ENCODE results near the gene FOCAD. TPM values are rescaled to one million over a fixed set of nuclear protein-coding genes. Genes with fewer than 3 reads are reported as not detected.

FOCAD gene
- total RNA-seq, 2 experiments from 2014 or later = 32.5 to 34.3 TPM

- no peak for ATAC-seq
- CTCF ChIA-PET = interaction anchor here (0.6 kb wide), 1 partner anchor 1698 kb away, joined by 3 read pairs; no protein-coding TSS in a partner anchor
- DNase-seq = no peak
- POLR2A ChIA-PET = no interaction called here
- peaks cover 20% of the 10 kb centered on the region for H3K4me1 Mint-ChIP-seq
- H3K36me3 Mint-ChIP-seq (ENCODE audit: low read depth) = peaks cover 49% of the 10 kb centered on the region
- H3K9me3 Mint-ChIP-seq (ENCODE audit: low read depth) = no peaks in the 10 kb centered on the region
- intact Hi-C loops (cut with DNase I, micrococcal nuclease) = no loop called here
- no peaks in the 10 kb centered on the region for H3K27me3 Mint-ChIP-seq
- no peak overlapping the region for H3K27ac Mint-ChIP-seq
- H3K4me3 Mint-ChIP-seq = no peak overlapping the region
Measured at GRCh38 chr9:20994486-20994885, 310.4 kb downstream of the FOCAD start.

GRCh38 chr9:20995616-20996015, 311.6 kb downstream of the FOCAD start:
- POLR2A ChIA-PET = no interaction called here
- Mint-ChIP-seq H3K4me1 (peaks cover 23% of the 10 kb centered on the region), H3K4me3 (no peak overlapping the region), H3K27me3 (no peaks in the 10 kb centered on the region), H3K36me3 (ENCODE audit: low read depth) (peaks cover 46% of the 10 kb centered on the region), H3K27ac (no peak overlapping the region), H3K9me3 (ENCODE audit: low read depth) (peaks cover 3% of the 10 kb centered on the region)
- ATAC-seq (no peak), DNase-seq (no peak)
- intact Hi-C loops (cut with DNase I, micrococcal nuclease) = no loop called here
- CTCF ChIA-PET = interaction anchor here (0.9 kb wide), 1 partner anchor 36 kb away, joined by 4 read pairs; no protein-coding TSS in a partner anchor

GRCh38 chr9:20996809-20997208, 312.8 kb downstream of the FOCAD start:
- peaks cover 34% of the 10 kb centered on the region for H3K4me1 Mint-ChIP-seq
- CTCF ChIA-PET = interaction anchor here (1.1 kb wide), 1 partner anchor 114 kb away, joined by 3 read pairs; no protein-coding TSS in a partner anchor
- peaks cover 7% of the 10 kb centered on the region for H3K9me3 Mint-ChIP-seq (ENCODE audit: low read depth)
- intact Hi-C loops (cut with DNase I, micrococcal nuclease) = no loop called here
- no peak overlapping the region for H3K4me3 Mint-ChIP-seq
- no peak for ATAC-seq
- H3K27ac Mint-ChIP-seq = no peak overlapping the region
- POLR2A ChIA-PET = no interaction called here
- DNase-seq = no peak
- peaks cover 50% of the 10 kb centered on the region for H3K36me3 Mint-ChIP-seq (ENCODE audit: low read depth)
- no peaks in the 10 kb centered on the region for H3K27me3 Mint-ChIP-seq

GRCh38 chr9:20997503-20998076, 313.5 kb downstream of the FOCAD start:
- no peak overlapping the region for H3K4me3 Mint-ChIP-seq
- ChIA-PET CTCF (no interaction called here), POLR2A (no interaction called here)
- no peaks in the 10 kb centered on the region for H3K27me3 Mint-ChIP-seq
- peaks cover 52% of the 10 kb centered on the region for H3K36me3 Mint-ChIP-seq (ENCODE audit: low read depth)
- peaks cover 40% of the 10 kb centered on the region for H3K4me1 Mint-ChIP-seq
- DNase-seq (no peak), ATAC-seq (peak; percentile 82)
- H3K9me3 Mint-ChIP-seq (ENCODE audit: low read depth) = peaks cover 11% of the 10 kb centered on the region
- no peak overlapping the region for H3K27ac Mint-ChIP-seq
- intact Hi-C loops (cut with DNase I, micrococcal nuclease) = no loop called here

GRCh38 chr9:21001581-21001980, 317.5 kb downstream of the FOCAD start:
- no peaks in the 10 kb centered on the region for H3K27me3 Mint-ChIP-seq
- peak; percentile 44 for ATAC-seq
- intact Hi-C loops (cut with DNase I, micrococcal nuclease) = loop anchor here in 1 of 2 experiments (2.0 kb wide), 1 partner anchor 29 kb away; the partner anchor contains the start of gene HACD4
- H3K4me3 Mint-ChIP-seq = no peak overlapping the region
- no peak for DNase-seq
- ChIA-PET POLR2A (no interaction called here), CTCF (interaction anchor here (0.8 to 1.1 kb wide), 3 partner anchors 11 to 119 kb away, joined by 3 to 5 read pairs (median 3); no protein-coding TSS in a partner anchor)
- H3K9me3 Mint-ChIP-seq (ENCODE audit: low read depth) = peaks cover 13% of the 10 kb centered on the region
- H3K36me3 Mint-ChIP-seq (ENCODE audit: low read depth) = peaks cover 52% of the 10 kb centered on the region
- peaks cover 35% of the 10 kb centered on the region for H3K4me1 Mint-ChIP-seq
- H3K27ac Mint-ChIP-seq = peak overlapping the region; percentile 10

- Mint-ChIP-seq H3K36me3 (ENCODE audit: low read depth) (peaks cover 52% of the 10 kb centered on the region), H3K27me3 (no peaks in the 10 kb centered on the region), H3K4me3 (no peak overlapping the region), H3K4me1 (peaks cover 31% of the 10 kb centered on the region), H3K9me3 (ENCODE audit: low read depth) (peaks cover 13% of the 10 kb centered on the region), H3K27ac (peak overlapping the region; percentile 10)
- ATAC-seq (no peak), DNase-seq (no peak)
- intact Hi-C loops (cut with DNase I, micrococcal nuclease) = no loop called here
- ChIA-PET CTCF (interaction anchor here (0.8 to 1.1 kb wide), 3 partner anchors 12 to 120 kb away, joined by 3 to 5 read pairs (median 3); no protein-coding TSS in a partner anchor), POLR2A (no interaction called here)
Measured at GRCh38 chr9:21002040-21002439, 318.0 kb downstream of the FOCAD start.

- Mint-ChIP-seq H3K4me1 (no peaks in the 10 kb centered on the region), H3K36me3 (ENCODE audit: low read depth) (peaks cover 27% of the 10 kb centered on the region), H3K27me3 (no peaks in the 10 kb centered on the region), H3K27ac (no peak overlapping the region), H3K9me3 (ENCODE audit: low read depth) (no peaks in the 10 kb centered on the region), H3K4me3 (no peak overlapping the region)
- ChIA-PET POLR2A (no interaction called here), CTCF (interaction anchor here (0.9 kb wide), 1 partner anchor 92 kb away, joined by 3 read pairs; no protein-coding TSS in a partner anchor)
- ATAC-seq (no peak), DNase-seq (no peak)
- intact Hi-C loops (cut with DNase I, micrococcal nuclease) = no loop called here
Measured at GRCh38 chr9:21015129-21015815, 331.2 kb downstream of the FOCAD start.

- H3K36me3 Mint-ChIP-seq (ENCODE audit: low read depth) = peaks cover 26% of the 10 kb centered on the region
Measured at GRCh38 chr9:21015995-21016394, 331.9 kb downstream of the FOCAD start.

GRCh38 chr9:21016701-21017491, 332.8 kb downstream of the FOCAD start:
- intact Hi-C loops (cut with DNase I, micrococcal nuclease) = no loop called here
- Mint-ChIP-seq H3K4me1 (no peaks in the 10 kb centered on the region), H3K36me3 (ENCODE audit: low read depth) (peaks cover 33% of the 10 kb centered on the region), H3K27ac (no peak overlapping the region), H3K9me3 (ENCODE audit: low read depth) (peaks cover 1% of the 10 kb centered on the region), H3K4me3 (no peak overlapping the region), H3K27me3 (no peaks in the 10 kb centered on the region)
- DNase-seq (no peak), ATAC-seq (no peak)
- ChIA-PET POLR2A (interaction anchor here (0.5 kb wide), 1 partner anchor 227 kb away, joined by 3 read pairs; no protein-coding TSS in a partner anchor), CTCF (interaction anchor here (1.1 kb wide), 1 partner anchor 94 kb away, joined by 3 read pairs; no protein-coding TSS in a partner anchor)

More at GRCh38 chr9:21015995-21016394, 331.9 kb downstream of the FOCAD start:
- no peak for ATAC-seq
- Mint-ChIP-seq H3K4me1 (no peaks in the 10 kb centered on the region), H3K4me3 (no peak overlapping the region), H3K27me3 (no peaks in the 10 kb centered on the region), H3K27ac (no peak overlapping the region), H3K9me3 (ENCODE audit: low read depth) (no peaks in the 10 kb centered on the region)
- ChIA-PET POLR2A (interaction anchor here (0.5 kb wide), 1 partner anchor 226 kb away, joined by 3 read pairs; no protein-coding TSS in a partner anchor), CTCF (interaction anchor here (0.9 kb wide), 1 partner anchor 91 kb away, joined by 3 read pairs; no protein-coding TSS in a partner anchor)
- intact Hi-C loops (cut with DNase I, micrococcal nuclease) = no loop called here
- no peak for DNase-seq

- Mint-ChIP-seq H3K27ac (no peak overlapping the region), H3K36me3 (ENCODE audit: low read depth) (peaks cover 38% of the 10 kb centered on the region), H3K9me3 (ENCODE audit: low read depth) (peaks cover 6% of the 10 kb centered on the region), H3K4me3 (no peak overlapping the region), H3K27me3 (no peaks in the 10 kb centered on the region), H3K4me1 (no peaks in the 10 kb centered on the region)
- DNase-seq (no peak), ATAC-seq (no peak)
- ChIA-PET CTCF (no interaction called here), POLR2A (no interaction called here)
- intact Hi-C loops (cut with DNase I, micrococcal nuclease) = no loop called here
Measured at GRCh38 chr9:21018177-21018576, 334.1 kb downstream of the FOCAD start.

- no peak for ATAC-seq
- H3K36me3 Mint-ChIP-seq (ENCODE audit: low read depth) = peaks cover 30% of the 10 kb centered on the region
- no peak overlapping the region for H3K4me3 Mint-ChIP-seq
- H3K27ac Mint-ChIP-seq = no peak overlapping the region
- intact Hi-C loops (cut with DNase I, micrococcal nuclease) = no loop called here
- peaks cover 6% of the 10 kb centered on the region for H3K9me3 Mint-ChIP-seq (ENCODE audit: low read depth)
- CTCF ChIA-PET = no interaction called here
- peaks cover 16% of the 10 kb centered on the region for H3K4me1 Mint-ChIP-seq
- POLR2A ChIA-PET = no interaction called here
- H3K27me3 Mint-ChIP-seq = no peaks in the 10 kb centered on the region
- no peak for DNase-seq
Measured at GRCh38 chr9:21023861-21024260, 339.8 kb downstream of the FOCAD start.
